ENCODE results near the gene CPN1. TPM values are rescaled to one million over a fixed set of nuclear protein-coding genes. Genes with fewer than 3 reads are reported as not detected.
"Not testable (repeated sequence)": the region's sequence is repeated elsewhere in the genome, so short reads cannot be mapped to it uniquely, and the experiment has no call there.

CPN1 gene
- total and polyA plus RNA-seq, 8 donors = not detected

- Histone ChIP-seq H3K36me3 (no peaks in the 10 kb centered on the region), H3K4me3 (no peak overlapping the region), H3K4me1 (no peaks in the 10 kb centered on the region), H3K27me3 (peaks cover 0 to 15% of the 10 kb centered on the region in 2 donors), H3K9me3 (peaks cover 0 to 6% of the 10 kb centered on the region in 2 donors), H3K27ac (no peak overlapping the region)
- DNase-seq = no peak
- TF ChIP-seq, protein P1, sequence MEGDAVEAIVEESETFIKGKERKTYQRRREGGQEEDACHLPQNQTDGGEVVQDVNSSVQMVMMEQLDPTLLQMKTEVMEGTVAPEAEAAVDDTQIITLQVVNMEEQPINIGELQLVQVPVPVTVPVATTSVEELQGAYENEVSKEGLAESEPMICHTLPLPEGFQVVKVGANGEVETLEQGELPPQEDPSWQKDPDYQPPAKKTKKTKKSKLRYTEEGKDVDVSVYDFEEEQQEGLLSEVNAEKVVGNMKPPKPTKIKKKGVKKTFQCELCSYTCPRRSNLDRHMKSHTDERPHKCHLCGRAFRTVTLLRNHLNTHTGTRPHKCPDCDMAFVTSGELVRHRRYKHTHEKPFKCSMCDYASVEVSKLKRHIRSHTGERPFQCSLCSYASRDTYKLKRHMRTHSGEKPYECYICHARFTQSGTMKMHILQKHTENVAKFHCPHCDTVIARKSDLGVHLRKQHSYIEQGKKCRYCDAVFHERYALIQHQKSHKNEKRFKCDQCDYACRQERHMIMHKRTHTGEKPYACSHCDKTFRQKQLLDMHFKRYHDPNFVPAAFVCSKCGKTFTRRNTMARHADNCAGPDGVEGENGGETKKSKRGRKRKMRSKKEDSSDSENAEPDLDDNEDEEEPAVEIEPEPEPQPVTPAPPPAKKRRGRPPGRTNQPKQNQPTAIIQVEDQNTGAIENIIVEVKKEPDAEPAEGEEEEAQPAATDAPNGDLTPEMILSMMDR (IDR thresholded peaks at IDR 0.05) = no peak
- ATAC-seq = peak; percentile 29
- intact Hi-C loops (cut with DNase I) = no loop called here
These were observed 19.8 kb upstream of the CPN1 start for GRCh38 chr10:100101192-100102076.

DNA sequence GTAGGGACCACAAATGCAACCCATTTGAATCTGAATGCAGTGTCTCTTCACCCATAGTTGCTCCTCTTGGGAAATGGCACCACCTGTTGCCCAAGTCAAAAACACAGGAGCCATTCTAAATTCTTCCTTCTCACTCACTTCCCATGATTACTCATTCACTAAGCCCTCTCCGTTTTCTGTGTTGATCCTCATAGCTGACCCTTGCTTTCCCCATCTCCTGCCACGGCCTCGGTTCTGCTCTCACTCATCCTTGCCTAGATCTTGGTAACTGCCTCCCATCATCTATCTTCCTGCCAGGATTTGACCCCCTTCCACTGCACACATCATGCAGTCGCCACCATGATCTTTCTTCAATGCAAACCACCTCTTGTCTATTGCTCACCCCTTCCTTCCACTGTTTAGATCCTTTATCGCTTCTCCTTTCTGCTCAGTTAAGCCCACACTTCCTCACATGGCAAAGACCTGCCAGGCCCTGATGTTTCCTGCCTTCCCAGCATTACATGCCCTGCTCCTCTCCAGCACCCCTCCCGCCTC, 19.0 kb upstream of the CPN1 start:
- H3K27me3 ChIP-seq = peaks cover 0 to 15% of the 10 kb centered on the region in 2 donors
- H3K4me1 ChIP-seq = no peaks in the 10 kb centered on the region
- no peak overlapping the region for H3K4me3 ChIP-seq
- no peak overlapping the region for H3K27ac ChIP-seq
- TF ChIP-seq, protein P1 (IDR thresholded peaks at IDR 0.05) = no peak
- H3K36me3 ChIP-seq = no peaks in the 10 kb centered on the region
- no peak for DNase-seq
- ATAC-seq = no peak
- H3K9me3 ChIP-seq = peaks cover 0 to 6% of the 10 kb centered on the region in 2 donors
- intact Hi-C loops (cut with DNase I) = no loop called here

DNA sequence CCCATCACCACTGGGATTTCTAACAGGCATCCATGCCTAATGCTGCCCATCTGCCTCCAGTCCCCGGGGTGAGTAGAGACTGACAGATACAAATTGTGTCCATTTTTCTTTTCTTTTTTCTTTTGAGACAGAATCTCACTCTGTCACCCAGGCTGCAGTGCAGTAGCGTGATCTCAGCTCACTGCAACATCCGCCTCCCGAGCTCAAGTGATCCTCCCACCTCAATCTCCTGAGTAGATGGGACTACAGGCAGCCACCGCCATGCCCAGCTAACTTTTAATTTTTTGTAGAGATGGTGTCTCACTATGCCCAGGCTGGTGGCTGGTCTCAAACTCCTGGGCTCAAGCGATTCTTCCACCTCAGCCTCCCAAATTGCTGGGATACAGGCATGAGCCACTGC, 7.6 kb upstream of the CPN1 start:
- intact Hi-C loops (cut with DNase I) = no loop called here
- Histone ChIP-seq H3K9me3 (no peaks in the 10 kb centered on the region), H3K36me3 (no peaks in the 10 kb centered on the region), H3K27ac (no peak overlapping the region), H3K27me3 (peaks cover 0 to 5% of the 10 kb centered on the region in 2 donors), H3K4me3 (no peak overlapping the region), H3K4me1 (no peaks in the 10 kb centered on the region)
- no peak for DNase-seq
- ATAC-seq = no peak
- TF ChIP-seq, protein P1 (IDR thresholded peaks at IDR 0.05) = no peak

DNA sequence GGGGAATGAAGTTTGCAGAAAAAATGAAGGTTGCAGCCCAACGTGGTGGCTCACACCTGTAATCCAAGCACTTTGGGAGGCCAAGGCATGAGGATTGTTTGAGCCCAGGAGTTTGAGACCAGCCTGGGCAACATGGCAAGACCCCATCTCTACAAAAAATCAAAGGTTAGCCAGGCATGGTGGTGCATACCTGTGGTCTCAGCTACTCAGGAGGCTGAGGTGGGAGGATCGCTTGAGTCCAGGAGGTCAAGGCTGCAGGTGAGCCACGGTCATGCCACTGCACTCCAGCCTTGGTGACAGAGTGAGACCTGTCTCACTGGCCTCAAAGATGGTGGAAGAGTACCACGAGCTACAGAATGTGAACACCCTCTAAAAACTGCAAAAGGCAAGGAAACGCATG, 5.0 kb upstream of the CPN1 start:
- H3K27ac ChIP-seq; H3K9me3 ChIP-seq; DNase-seq; H3K27me3 ChIP-seq; H3K4me1 ChIP-seq; intact Hi-C loops (cut with DNase I); ATAC-seq; H3K36me3 ChIP-seq; H3K4me3 ChIP-seq: not testable (repeated sequence)

GRCh38 chr10:100085596-100085995, 3.9 kb upstream of the CPN1 start:
- intact Hi-C loops (cut with DNase I) = no loop called here
- Histone ChIP-seq H3K4me1 (no peaks in the 10 kb centered on the region), H3K4me3 (no peak overlapping the region), H3K9me3 (no peaks in the 10 kb centered on the region), H3K27ac (no peak overlapping the region), H3K27me3 (peaks cover 0 to 20% of the 10 kb centered on the region in 2 donors), H3K36me3 (no peaks in the 10 kb centered on the region)
- no peak for ATAC-seq
- no peak for DNase-seq
- TF ChIP-seq, protein P1 (IDR thresholded peaks at IDR 0.05) = no peak

Measured in left lung (tissue), 10 donors.